ENCODE results near the gene GP1BA.

The GP1BA gene

GRCh38 chr17:4973256-4974114, 41.4 kb downstream of the GP1BA start:
- DNase-seq (ENCODE audit: low spot score) = no peak

- no peak for DNase-seq (ENCODE audit: low spot score)
Measured at GRCh38 chr17:4974115-4974670, 42.1 kb downstream of the GP1BA start.

GRCh38 chr17:4978726-4979125, 46.6 kb downstream of the GP1BA start:
- no peak for DNase-seq (ENCODE audit: low spot score)

GRCh38 chr17:4980644-4981216, 48.7 kb downstream of the GP1BA start:
- peak; percentile 74 for DNase-seq (ENCODE audit: low spot score)

GRCh38 chr17:4982305-4982704, 50.2 kb downstream of the GP1BA start:
- no peak for DNase-seq (ENCODE audit: low spot score)
